ENCODE data around the gene CUZD1.

CUZD1 gene

DNA sequence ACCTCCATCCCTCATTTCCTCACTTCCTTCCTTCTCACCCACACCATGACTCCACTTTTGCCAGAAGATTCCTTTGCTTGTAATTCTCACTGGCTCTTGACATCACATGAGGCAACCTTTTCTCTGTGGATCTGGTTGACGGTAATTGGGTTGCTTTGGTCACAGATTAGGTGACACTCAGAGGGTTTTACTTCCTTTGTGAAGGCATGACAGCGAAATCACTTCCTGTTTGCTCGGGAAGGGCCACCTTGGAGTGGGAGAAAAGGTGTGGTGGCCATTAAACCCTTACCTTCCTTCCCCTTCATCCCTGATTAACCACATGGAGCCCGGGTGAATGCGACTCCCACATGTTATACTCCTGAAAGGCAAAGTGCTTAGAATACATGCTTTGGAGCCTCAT, 30.2 kb downstream of the CUZD1 start:
- DNase-seq (ENCODE audit: low read depth in 3 of 3), result no peak

DNA sequence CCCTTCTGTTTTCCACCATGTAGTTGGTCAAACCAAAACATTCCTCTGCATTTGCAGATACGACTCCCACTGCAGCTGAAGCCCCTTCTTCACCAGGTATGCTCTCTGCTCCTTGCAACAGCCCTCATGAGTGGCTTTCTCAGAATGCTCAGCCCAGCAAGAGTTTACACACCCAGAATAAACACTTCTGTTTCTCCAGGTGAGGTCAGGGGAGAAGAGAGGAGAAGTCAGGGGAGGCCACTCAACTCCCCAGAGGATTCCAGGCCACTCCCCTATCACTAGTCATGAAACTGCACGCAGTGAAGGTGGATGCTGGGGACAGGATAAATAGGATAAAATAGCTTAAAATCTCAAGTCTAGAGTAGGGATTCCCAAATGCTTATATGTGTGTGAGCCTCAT, 31.2 kb downstream of the CUZD1 start:
- DNase-seq (ENCODE audit: low read depth in 3 of 3), result no peak

DNA sequence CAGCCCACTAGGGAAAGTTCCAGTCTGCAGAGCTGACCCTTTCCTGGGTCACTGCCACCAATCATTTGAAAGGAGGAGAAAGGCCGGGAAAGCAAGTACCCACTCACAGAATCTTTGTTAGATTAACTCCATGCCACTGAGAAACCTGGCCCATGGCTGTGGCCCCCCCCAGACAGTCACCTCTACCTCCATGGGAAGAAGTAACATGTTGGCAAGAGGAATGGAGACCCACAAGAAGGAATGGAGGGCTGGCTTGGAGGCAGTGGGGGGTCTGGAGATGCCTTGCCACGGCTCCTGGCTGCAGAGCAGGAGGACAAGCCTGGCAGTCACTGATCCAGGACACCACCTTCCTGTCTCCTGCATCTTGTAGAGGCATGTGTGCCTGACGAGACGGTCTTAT, 32.9 kb downstream of the CUZD1 start:
- DNase-seq (ENCODE audit: low read depth in 3 of 3), result no peak

DNA sequence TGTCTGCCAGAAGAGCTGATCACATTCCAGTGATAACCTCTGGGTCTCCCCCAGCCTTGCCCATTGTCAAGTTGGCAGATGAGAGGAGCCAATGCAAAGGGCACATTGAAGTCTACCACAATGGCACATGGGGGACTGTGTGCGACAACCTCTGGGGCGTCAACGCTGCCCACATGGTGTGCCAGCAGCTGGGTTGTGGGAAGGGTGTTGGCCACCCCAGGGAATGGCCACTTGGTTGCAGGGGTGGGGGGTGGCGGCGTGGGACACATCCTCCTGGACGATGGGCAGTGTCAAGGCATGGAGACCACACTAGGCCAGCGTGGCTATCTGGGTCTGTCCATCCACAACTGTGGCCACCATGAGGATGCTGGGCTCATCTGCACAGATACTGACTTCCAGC, 43.4 kb downstream of the CUZD1 start:
- DNase-seq (ENCODE audit: low read depth in 3 of 3), result no peak

DNA sequence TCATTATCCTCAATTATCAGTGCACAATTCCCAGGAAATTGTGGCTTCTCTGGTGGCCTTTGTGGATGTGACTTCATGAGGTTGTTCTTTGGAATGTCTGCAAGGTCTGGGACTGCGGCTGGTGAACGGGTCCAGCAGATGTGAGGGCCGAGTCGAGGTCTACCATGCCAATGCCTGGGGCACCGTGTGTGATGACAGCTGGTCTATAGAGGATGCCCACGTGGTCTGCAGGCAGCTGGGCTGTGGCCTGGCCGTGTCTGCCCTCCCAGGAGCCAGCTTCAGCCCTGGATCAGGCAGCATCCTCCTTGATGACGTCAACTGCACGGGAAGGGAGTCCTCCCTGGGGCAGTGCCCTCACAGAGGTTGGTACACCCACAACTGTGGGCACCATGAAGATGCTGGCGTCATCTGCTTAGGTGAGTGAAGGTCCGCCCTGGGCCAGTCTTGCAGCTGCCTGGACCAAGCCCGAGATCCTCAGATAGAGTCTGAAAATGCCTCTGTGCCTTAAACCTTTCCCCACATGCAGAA, 46.9 kb downstream of the CUZD1 start:
- no peak for DNase-seq (ENCODE audit: low read depth in 3 of 3)

DNA sequence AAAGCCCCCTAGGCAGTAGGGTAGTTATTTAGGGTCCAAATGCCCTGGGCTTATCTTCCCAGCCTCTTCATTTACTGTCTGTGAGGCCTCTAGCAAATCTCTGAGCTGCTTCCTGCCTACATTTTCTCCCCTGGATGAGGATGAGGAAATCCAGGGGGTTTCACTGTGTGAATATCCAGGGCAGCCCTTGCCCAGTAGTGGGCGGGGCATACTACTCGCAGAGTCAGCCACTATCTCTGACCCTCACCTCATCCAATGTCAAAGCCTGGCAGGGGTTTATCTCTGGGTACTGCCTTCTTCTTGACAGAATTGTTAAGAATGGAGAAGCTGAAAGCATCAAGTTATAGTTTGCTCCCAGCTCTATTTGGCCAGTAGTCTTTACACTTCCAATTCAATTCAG, 48.9 kb downstream of the CUZD1 start:
- DNase-seq (ENCODE audit: low read depth in 3 of 3), result no peak

DNA sequence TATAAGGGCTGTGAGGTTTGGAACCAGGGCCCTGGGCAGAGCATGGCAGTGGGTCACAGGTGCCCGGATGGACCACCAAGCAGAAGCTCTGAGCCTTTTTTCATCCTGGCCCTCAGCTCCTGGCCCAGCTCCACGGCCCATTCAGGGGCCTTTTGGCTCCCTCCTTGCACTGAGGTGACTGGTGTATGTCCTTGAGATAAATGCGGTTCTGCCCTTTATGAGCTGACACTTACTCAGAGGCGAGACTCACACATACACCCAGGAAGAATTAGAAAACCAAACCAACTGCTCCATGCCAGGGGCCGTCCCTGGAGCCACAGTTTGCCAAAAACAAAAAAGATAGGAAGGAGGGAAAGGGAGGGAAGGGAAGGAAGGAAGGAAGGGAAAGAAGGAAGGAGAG, 49.7 kb downstream of the CUZD1 start:
- DNase-seq (ENCODE audit: low read depth in 3 of 3), result no peak

DNA sequence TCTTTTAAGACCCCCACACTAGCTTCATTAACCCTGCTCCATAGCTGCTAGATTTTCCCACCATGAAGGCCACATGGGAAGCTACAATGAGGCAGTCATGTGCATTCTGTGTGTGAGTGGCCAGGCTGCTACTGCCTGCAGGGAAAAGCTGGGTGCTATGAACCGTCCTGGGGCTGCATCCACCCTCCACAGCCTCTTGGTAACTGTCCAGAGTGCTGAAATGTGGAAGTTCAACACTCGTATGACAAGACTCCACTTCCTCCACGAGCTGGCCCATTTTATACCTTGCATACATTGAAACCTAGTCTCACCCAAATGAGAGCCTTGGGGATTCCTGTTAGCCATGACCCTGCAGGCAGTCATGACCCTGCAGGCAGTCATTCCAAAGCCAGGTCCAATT, 59.4 kb downstream of the CUZD1 start:
- no peak for DNase-seq (ENCODE audit: low read depth in 3 of 3)

DNA sequence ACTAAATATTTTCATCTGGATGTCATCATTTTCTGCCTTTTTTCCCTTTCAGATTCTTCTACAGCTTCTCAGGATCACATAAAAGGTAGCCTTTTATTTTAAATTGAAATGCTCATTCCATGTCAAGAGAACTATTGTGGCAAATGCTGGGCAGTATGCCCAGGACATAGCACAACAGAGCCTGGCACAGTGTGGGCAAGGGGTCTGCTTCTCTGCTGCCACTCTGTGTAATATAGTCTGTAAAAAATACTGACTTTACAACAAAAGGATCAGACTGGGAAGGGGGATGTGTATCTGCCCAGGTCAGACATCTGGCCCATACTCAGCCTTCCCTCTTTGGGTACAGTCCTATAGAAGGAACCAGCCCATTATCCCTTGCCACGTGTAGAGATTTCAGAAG, 62.7 kb downstream of the CUZD1 start:
- no peak for DNase-seq (ENCODE audit: low read depth in 3 of 3)
